Coronary artery (tissue), 2 donors: Measurements from ENCODE around the gene RAI1.

Experiments used
- DNase-seq: peaks from one replicate; pipeline ENCODE4 v3.0.0-alpha.2; 2017; ENCODE audit warnings: low spot score
- H3K27ac ChIP-seq, 2 donors: fragments of 200-600 bp; sonication (generic); one replicate each; pipeline ENCODE4 v1.5.1; 2016 to 2019
- H3K4me3 ChIP-seq: fragments of 200-600 bp; sonication (generic); 2 replicates; pipeline ENCODE4 v1.5.1; 2016; ENCODE audit warnings: mild to moderate bottlenecking, moderate library complexity
- CTCF ChIP-seq: fragments of 200-600 bp; sonication (generic); IDR thresholded peaks from one replicate; pipeline ENCODE4 v1.5.1; 2019; ENCODE audit warnings: antibody characterized with exemption

Gene RAI1

GRCh38 chr17:17786998-17787397, 105.7 kb downstream of the RAI1 start:
- no peak for DNase-seq
- Histone ChIP-seq H3K27ac (no peak overlapping the region), H3K4me3 (no peak overlapping the region)
- no peak for TF ChIP-seq CTCF

- no peak for DNase-seq
- Histone ChIP-seq H3K4me3 (no peak overlapping the region), H3K27ac (no peak overlapping the region)
- no peak for TF ChIP-seq CTCF
Measured at GRCh38 chr17:17787568-17787967, 106.3 kb downstream of the RAI1 start.

DNA sequence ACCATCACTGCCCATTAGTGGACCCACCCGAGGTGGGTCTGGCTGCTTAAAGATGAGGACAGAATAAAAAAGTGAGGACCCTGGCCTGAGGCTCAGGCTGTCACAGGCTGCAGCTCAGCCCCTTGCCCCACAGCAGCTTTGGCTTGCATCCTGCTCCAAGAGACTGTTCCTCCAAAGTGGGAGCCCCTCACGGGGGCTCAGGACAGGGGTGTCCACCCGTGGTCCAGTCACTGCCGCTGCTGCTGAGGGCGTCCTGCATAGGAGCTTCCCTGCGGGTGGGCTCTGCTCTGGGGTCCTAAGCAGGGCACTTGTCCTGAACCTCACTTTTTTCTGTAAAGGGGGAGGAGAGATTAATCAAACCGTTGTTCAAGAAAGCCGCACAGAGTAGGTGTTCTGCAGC, 107.7 kb downstream of the RAI1 start:
- no peak overlapping the region for H3K27ac ChIP-seq
- DNase-seq: no peak
- TF ChIP-seq CTCF: no peak
- H3K4me3 ChIP-seq: no peak overlapping the region

DNA sequence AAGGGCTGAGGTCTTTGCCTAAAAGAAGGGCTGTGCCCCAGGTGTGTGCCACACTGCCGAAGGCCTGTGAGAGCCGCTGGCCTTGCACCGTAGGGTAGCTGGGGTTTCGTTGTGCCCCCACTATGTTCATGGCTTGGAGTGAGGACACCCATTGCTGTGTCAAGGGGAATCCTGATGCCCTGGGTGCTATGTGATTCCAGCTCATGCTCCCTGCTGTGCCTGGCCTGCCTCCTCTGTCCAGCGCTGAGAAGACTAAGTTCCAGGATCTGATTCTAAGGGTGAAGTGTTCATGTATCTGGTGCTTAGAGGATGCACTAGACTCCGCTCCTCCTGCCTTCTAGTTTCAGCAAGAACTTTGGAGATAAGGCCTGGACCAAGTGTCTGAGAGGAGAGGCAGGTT, 108.2 kb downstream of the RAI1 start:
- no peak for DNase-seq
- Histone ChIP-seq H3K27ac (no peak overlapping the region), H3K4me3 (no peak overlapping the region)
- TF ChIP-seq CTCF: no peak

GRCh38 chr17:17789828-17790636, 108.8 kb downstream of the RAI1 start:
- no peak overlapping the region for H3K27ac ChIP-seq
- no peak for DNase-seq
- no peak overlapping the region for H3K4me3 ChIP-seq
- TF ChIP-seq CTCF: no peak

DNA sequence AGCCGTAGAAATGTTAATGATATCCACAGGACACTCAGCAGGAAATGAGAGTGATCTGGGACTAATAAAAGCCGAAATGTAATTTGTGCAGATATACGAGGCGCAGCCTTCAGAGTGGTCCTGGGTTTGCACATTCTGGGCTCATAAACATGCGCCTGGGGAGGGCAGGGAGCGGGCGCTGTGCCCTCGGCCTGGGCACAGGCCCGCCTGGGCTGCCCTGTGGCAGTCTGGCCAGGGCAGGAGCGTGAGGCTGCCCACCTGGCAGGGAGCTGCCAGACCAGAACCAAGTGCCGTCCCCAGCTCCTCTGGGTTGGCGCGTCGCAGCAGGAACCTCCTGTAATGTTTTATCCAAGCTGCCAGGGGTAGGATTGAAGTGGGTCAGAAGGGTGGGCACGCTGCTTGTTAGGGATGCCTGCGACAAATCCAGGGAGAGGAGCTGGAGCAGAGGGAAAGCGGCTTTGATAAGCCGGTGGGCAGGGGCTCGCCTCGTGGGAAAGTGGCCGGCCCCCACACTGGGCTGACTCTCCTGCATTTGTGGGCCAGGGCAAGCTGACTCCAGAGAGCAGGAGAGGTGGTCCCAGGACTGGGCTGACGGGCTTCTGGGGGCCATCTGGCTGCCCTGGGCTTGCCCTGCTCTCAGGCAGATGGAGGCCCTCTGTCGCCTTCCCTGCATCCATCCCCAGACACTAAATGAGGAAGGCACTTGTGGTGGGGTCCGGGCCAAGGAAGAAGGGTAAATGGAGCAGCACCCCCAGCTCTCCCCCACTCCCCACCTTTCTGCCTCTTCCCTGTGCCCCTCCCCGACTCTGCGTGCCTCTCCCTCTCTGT, 109.6 kb downstream of the RAI1 start:
- H3K27ac ChIP-seq: no peak overlapping the region
- TF ChIP-seq CTCF: no peak
- no peak for DNase-seq
- no peak overlapping the region for H3K4me3 ChIP-seq
